HEK293T (cell line): ENCODE data around the gene GALNT2.

Experiments
- CTCF ChIA-PET: fragments of 350-600 bp; formaldehyde crosslinking; extraction: SDS; loops from one replicate; lab custom pipeline; 2021; ENCODE audit warnings: antibody characterized with exemption, inconsistent platforms; lab: Yijun Ruan, JAX
- POLR2A ChIA-PET: fragments of 350-600 bp; formaldehyde crosslinking; extraction: SDS; loops from one replicate; lab custom pipeline; 2020; ENCODE audit warnings: antibody characterized with exemption, inconsistent platforms; lab: Yijun Ruan, JAX
- DNase-seq: peaks from one replicate; pipeline ENCODE4 v3.0.0; 2012; ENCODE audit warnings: mixed read lengths; ENCODE audit errors: extremely low spot score
- ARNT ChIP-seq: fragments of 450-650 bp; IDR thresholded peaks from 2 replicates; pipeline ENCODE4 v1.6.1; 2017; ENCODE audit warnings: mild to moderate bottlenecking
- BHLHE40 ChIP-seq: fragments of 450-650 bp; IDR thresholded peaks from 2 replicates; pipeline ENCODE4 v1.6.1; 2016; ENCODE audit warnings: mild to moderate bottlenecking, moderate library complexity, borderline replicate concordance
- CTBP1 ChIP-seq: fragments of 450-650 bp; IDR thresholded peaks from 2 replicates; pipeline ENCODE4 v1.6.1; 2016; ENCODE audit warnings: borderline replicate concordance
- ELF4 ChIP-seq: fragments of 450-650 bp; IDR thresholded peaks from 2 replicates; pipeline ENCODE4 v1.6.1; 2017; ENCODE audit warnings: antibody characterized with exemption
- FOXA1 ChIP-seq: fragments of 450-650 bp; IDR thresholded peaks from 2 replicates; pipeline ENCODE4 v1.6.1; 2016; ENCODE audit warnings: mild to moderate bottlenecking
- FOXK2 ChIP-seq: fragments of 450-650 bp; IDR thresholded peaks from 2 replicates; pipeline ENCODE4 v1.6.1; 2016; ENCODE audit warnings: mild to moderate bottlenecking
- FOXM1 ChIP-seq: fragments of 450-650 bp; IDR thresholded peaks from 2 replicates; pipeline ENCODE4 v1.6.1; 2017; ENCODE audit warnings: mild to moderate bottlenecking, borderline replicate concordance
- HDGF ChIP-seq: fragments of 450-650 bp; IDR thresholded peaks from 2 replicates; pipeline ENCODE4 v1.6.1; 2017; ENCODE audit warnings: antibody characterized with exemption, borderline replicate concordance
- L3MBTL2 ChIP-seq: fragments of 450-650 bp; conservative IDR thresholded peaks from 2 replicates; pipeline ENCODE4 v1.6.1; 2016; ENCODE audit warnings: mild to moderate bottlenecking
- LEF1 ChIP-seq: fragments of 450-650 bp; IDR thresholded peaks from 2 replicates; pipeline ENCODE4 v1.6.1; 2017; ENCODE audit warnings: mild to moderate bottlenecking, borderline replicate concordance
- NFRKB ChIP-seq: fragments of 450-650 bp; IDR thresholded peaks from 2 replicates; pipeline ENCODE4 v1.6.1; 2016; ENCODE audit warnings: mild to moderate bottlenecking, moderate library complexity
- PKNOX1 ChIP-seq: fragments of 450-650 bp; IDR thresholded peaks from 2 replicates; pipeline ENCODE4 v1.6.1; 2016
- SP1 ChIP-seq: fragments of 450-650 bp; IDR thresholded peaks from 2 replicates; pipeline ENCODE4 v1.6.1; 2017
- SUZ12 ChIP-seq: fragments of 450-650 bp; IDR thresholded peaks from 2 replicates; pipeline ENCODE4 v1.6.1; 2016; ENCODE audit warnings: mild to moderate bottlenecking
- TARDBP ChIP-seq: fragments of 450-650 bp; IDR thresholded peaks from 2 replicates; pipeline ENCODE4 v1.6.1; 2016
- ZNF384 ChIP-seq: fragments of 450-650 bp; IDR thresholded peaks from 2 replicates; pipeline ENCODE4 v1.6.1; 2016

The GALNT2 gene

GRCh38 chr1:230268371-230269170 lies 201.5 kb downstream of the GALNT2 start:
- ChIA-PET POLR2A (no interaction called here), CTCF (interaction anchor here (0.6 to 1.0 kb wide), 4 partner anchors 15 to 766 kb away, joined by 3 to 5 read pairs (median 4); no protein-coding TSS in a partner anchor)
- peak; percentile 92 for DNase-seq
- TF ChIP-seq PKNOX1: peak; percentile 95
- peak; percentile 100 for TF ChIP-seq ZNF384
- TF ChIP-seq L3MBTL2: no peak

- DNase-seq: no peak
- TF ChIP-seq HDGF (no peak), TARDBP (no peak), FOXM1 (no peak), FOXA1 (no peak), CTBP1 (no peak), LEF1 (no peak), ZNF384 (no peak), PKNOX1 (no peak), BHLHE40 (no peak), L3MBTL2 (no peak), NFRKB (no peak), ELF4 (no peak), SUZ12 (no peak), SP1 (no peak), ARNT (no peak), FOXK2 (no peak)
- POLR2A ChIA-PET: no interaction called here
- CTCF ChIA-PET: interaction anchor here (1.2 kb wide), 1 partner anchor 19 kb away, joined by 3 read pairs; no protein-coding TSS in a partner anchor
These were observed 203.1 kb downstream of the GALNT2 start for GRCh38 chr1:230270185-230270558.

- no peak for DNase-seq
- no peak for TF ChIP-seq BHLHE40
- no peak for TF ChIP-seq LEF1
- TF ChIP-seq PKNOX1: no peak
- TF ChIP-seq FOXM1: no peak
- TF ChIP-seq ZNF384: no peak
- TF ChIP-seq FOXA1: no peak
- no peak for TF ChIP-seq FOXK2
- no peak for TF ChIP-seq ARNT
- TF ChIP-seq HDGF: no peak
- no peak for TF ChIP-seq L3MBTL2
- TF ChIP-seq NFRKB: no peak
- no peak for TF ChIP-seq SUZ12
- no peak for TF ChIP-seq ELF4
- ChIA-PET POLR2A (no interaction called here), CTCF (interaction anchor here (1.2 kb wide), 1 partner anchor 19 kb away, joined by 3 read pairs; no protein-coding TSS in a partner anchor)
These were observed 203.7 kb downstream of the GALNT2 start for GRCh38 chr1:230270559-230271281.

- ChIA-PET CTCF (no interaction called here), POLR2A (no interaction called here)
- no peak for DNase-seq
- TF ChIP-seq L3MBTL2: no peak
- TF ChIP-seq ELF4: no peak
- TF ChIP-seq PKNOX1: no peak
- TF ChIP-seq NFRKB: no peak
- TF ChIP-seq LEF1: no peak
- no peak for TF ChIP-seq CTBP1
- TF ChIP-seq FOXK2: no peak
- TF ChIP-seq TARDBP: no peak
- TF ChIP-seq ZNF384: no peak
- no peak for TF ChIP-seq BHLHE40
- TF ChIP-seq FOXM1: no peak
- no peak for TF ChIP-seq SP1
- TF ChIP-seq FOXA1: no peak
- no peak for TF ChIP-seq SUZ12
- no peak for TF ChIP-seq HDGF
- no peak for TF ChIP-seq ARNT
These were observed 204.4 kb downstream of the GALNT2 start for GRCh38 chr1:230271300-230272035.

GRCh38 chr1:230272557-230272956 lies 205.5 kb downstream of the GALNT2 start:
- TF ChIP-seq HDGF (no peak), FOXA1 (no peak), BHLHE40 (no peak), FOXK2 (no peak), PKNOX1 (no peak), NFRKB (no peak), ELF4 (no peak), CTBP1 (no peak), ZNF384 (no peak), SP1 (no peak), SUZ12 (no peak), LEF1 (no peak), ARNT (no peak), FOXM1 (no peak), TARDBP (no peak), L3MBTL2 (no peak)
- CTCF ChIA-PET: no interaction called here
- DNase-seq: no peak
- POLR2A ChIA-PET: no interaction called here
